ENCODE results near the gene ZNF749.

Gene ZNF749

GRCh38 chr19:57437931-57438330 is 2.8 kb downstream of the ZNF749 start:
- H3K27ac ChIP-seq (ENCODE audit: low read depth, low read length), result no peak overlapping the region
- H3F3A ChIP-seq (ENCODE audit: insufficient read depth), result no peaks in the 10 kb centered on the region
- no peaks in the 10 kb centered on the region for H3K9me2 ChIP-seq (replicated peaks; ENCODE audit: insufficient read depth, low read length)
- no peak for TF ChIP-seq CTCF (IDR thresholded peaks at IDR 0.05; ENCODE audit: insufficient read depth, low read length, poor library complexity, severe bottlenecking)
- TF ChIP-seq EZH2phosphoT487 (conservative IDR thresholded peaks at IDR 0.05; ENCODE audit: low read length), result no peak
- no peak overlapping the region for H2AFZ ChIP-seq (ENCODE audit: low read depth, low read length, severe bottlenecking)
- no peak overlapping the region for H3K4me2 ChIP-seq (ENCODE audit: low read depth, low read length, poor library complexity, severe bottlenecking)
- H3K79me2 ChIP-seq (ENCODE audit: insufficient read depth, low read length), result peaks cover 57% of the 10 kb centered on the region
- H3K27me3 ChIP-seq (ENCODE audit: low read length), result no peaks in the 10 kb centered on the region
- H3K4me3 ChIP-seq (ENCODE audit: insufficient read depth, low read length, poor library complexity, severe bottlenecking), result no peak overlapping the region
- no peaks in the 10 kb centered on the region for H3K36me3 ChIP-seq (ENCODE audit: low read length)
- no peaks in the 10 kb centered on the region for H3K9me3 ChIP-seq (ENCODE audit: insufficient read depth, low read length)
- H3K9ac ChIP-seq (ENCODE audit: low read length), result no peak overlapping the region
- H4K20me1 ChIP-seq (ENCODE audit: low read depth, low read length), result no peaks in the 10 kb centered on the region

GRCh38 chr19:57438925-57439324 is 3.8 kb downstream of the ZNF749 start:
- Histone ChIP-seq H3K79me2 (ENCODE audit: insufficient read depth, low read length) (peaks cover 57% of the 10 kb centered on the region), H3K9me3 (ENCODE audit: insufficient read depth, low read length) (no peaks in the 10 kb centered on the region), H3F3A (ENCODE audit: insufficient read depth) (no peaks in the 10 kb centered on the region), H4K20me1 (ENCODE audit: low read depth, low read length) (no peaks in the 10 kb centered on the region), H3K4me3 (ENCODE audit: insufficient read depth, low read length, poor library complexity, severe bottlenecking) (no peak overlapping the region), H3K9ac (ENCODE audit: low read length) (no peak overlapping the region), H3K27me3 (ENCODE audit: low read length) (no peaks in the 10 kb centered on the region), H2AFZ (ENCODE audit: low read depth, low read length, severe bottlenecking) (no peak overlapping the region), H3K4me2 (ENCODE audit: low read depth, low read length, poor library complexity, severe bottlenecking) (no peak overlapping the region), H3K27ac (ENCODE audit: low read depth, low read length) (no peak overlapping the region), H3K9me2 (replicated peaks; ENCODE audit: insufficient read depth, low read length) (no peaks in the 10 kb centered on the region), H3K36me3 (ENCODE audit: low read length) (no peaks in the 10 kb centered on the region)
- no peak for TF ChIP-seq CTCF (IDR thresholded peaks at IDR 0.05; ENCODE audit: insufficient read depth, low read length, poor library complexity, severe bottlenecking)
- no peak for TF ChIP-seq EZH2phosphoT487 (conservative IDR thresholded peaks at IDR 0.05; ENCODE audit: low read length)

- H3K4me2 ChIP-seq (ENCODE audit: low read depth, low read length, poor library complexity, severe bottlenecking), result no peak overlapping the region
- H3K9me2 ChIP-seq (replicated peaks; ENCODE audit: insufficient read depth, low read length), result no peaks in the 10 kb centered on the region
- H3K79me2 ChIP-seq (ENCODE audit: insufficient read depth, low read length), result peaks cover 40% of the 10 kb centered on the region
- no peak overlapping the region for H2AFZ ChIP-seq (ENCODE audit: low read depth, low read length, severe bottlenecking)
- H3F3A ChIP-seq (ENCODE audit: insufficient read depth), result no peaks in the 10 kb centered on the region
- H3K27me3 ChIP-seq (ENCODE audit: low read length), result no peaks in the 10 kb centered on the region
- no peaks in the 10 kb centered on the region for H4K20me1 ChIP-seq (ENCODE audit: low read depth, low read length)
- no peak overlapping the region for H3K4me3 ChIP-seq (ENCODE audit: insufficient read depth, low read length, poor library complexity, severe bottlenecking)
- H3K9ac ChIP-seq (ENCODE audit: low read length), result no peak overlapping the region
- TF ChIP-seq CTCF (IDR thresholded peaks at IDR 0.05; ENCODE audit: insufficient read depth, low read length, poor library complexity, severe bottlenecking), result no peak
- no peak for TF ChIP-seq EZH2phosphoT487 (conservative IDR thresholded peaks at IDR 0.05; ENCODE audit: low read length)
- H3K9me3 ChIP-seq (ENCODE audit: insufficient read depth, low read length), result no peaks in the 10 kb centered on the region
- H3K27ac ChIP-seq (ENCODE audit: low read depth, low read length), result no peak overlapping the region
- no peaks in the 10 kb centered on the region for H3K36me3 ChIP-seq (ENCODE audit: low read length)
These were observed 7.0 kb downstream of the ZNF749 start for GRCh38 chr19:57441979-57442752.
